A673 (cell line): Measurements from ENCODE around the gene NCOR1. TPM values are rescaled to one million over a fixed set of nuclear protein-coding genes. Genes with fewer than 3 reads are reported as not detected.
A peak's percentile ranks its signal among the peaks of the same experiment; 100 is the strongest.

Experiments
- BruUV-seq: library from RNA; stranded (reverse); fragments of 400-500 nt; replicated peaks from 2 replicates; lab custom pipeline; 2021; lab: Mats Ljungman, UMichigan
- CTCF ChIA-PET: fragments of 300-600 bp; sonication (Branson Sonifier 250); formaldehyde crosslinking; loops from one replicate; lab custom pipeline; 2022; ENCODE audit warnings: antibody characterized with exemption; lab: Charles Lee
- POLR2A ChIA-PET: fragments of 300-600 bp; sonication (Branson Sonifier 250); formaldehyde crosslinking; loops from one replicate; lab custom pipeline; 2022; ENCODE audit warnings: antibody characterized with exemption; ENCODE audit not compliant: low non-redundant PET; lab: Charles Lee
- DNase-seq: peaks from one replicate; pipeline ENCODE4 v3.0.0-alpha.2; 2015; ENCODE audit warnings: low spot score
- H3K27ac ChIP-seq: fragments of 200-600 bp; sonication (generic); 2 replicates; pipeline ENCODE4 v1.5.1; 2016; ENCODE audit warnings: mixed run types, low read depth, mild to moderate bottlenecking, mixed read lengths, antibody characterized with exemption, low read length; ENCODE audit not compliant: poor library complexity, severe bottlenecking
- H3K27me3 ChIP-seq: fragments of 200-600 bp; sonication (generic); replicated peaks from 2 replicates; pipeline ENCODE4 v1.6.1; 2017; ENCODE audit warnings: mixed run types, low read depth, mild to moderate bottlenecking, mixed read lengths, antibody characterized with exemption, low read length; ENCODE audit not compliant: insufficient read depth, poor library complexity
- H3K36me3 ChIP-seq: fragments of 200-600 bp; sonication (generic); 2 replicates; pipeline ENCODE4 v1.6.1; 2016; ENCODE audit warnings: mixed run types, mild to moderate bottlenecking, mixed read lengths, antibody characterized with exemption, low read length; ENCODE audit not compliant: insufficient read depth, poor library complexity, severe bottlenecking
- H3K4me1 ChIP-seq: fragments of 200-600 bp; sonication (generic); 2 replicates; pipeline ENCODE4 v1.6.1; 2017; ENCODE audit warnings: mixed run types, mild to moderate bottlenecking, mixed read lengths, antibody characterized with exemption, low read length; ENCODE audit not compliant: insufficient read depth, poor library complexity, severe bottlenecking
- H3K4me3 ChIP-seq: fragments of 200-600 bp; sonication (generic); 2 replicates; pipeline ENCODE4 v1.5.1; 2016; ENCODE audit warnings: low read depth, mixed run types, mild to moderate bottlenecking, mixed read lengths, low read length; ENCODE audit not compliant: poor library complexity, severe bottlenecking
- H3K9me3 ChIP-seq: fragments of 200-600 bp; sonication (generic); 2 replicates; pipeline ENCODE4 v1.6.1; 2016; ENCODE audit warnings: mixed run types, low read depth, mild to moderate bottlenecking, mixed read lengths, antibody characterized with exemption, low read length; ENCODE audit not compliant: poor library complexity, severe bottlenecking
- EZH2 ChIP-seq: fragments of 200-600 bp; sonication (generic); IDR thresholded peaks from 2 replicates; pipeline ENCODE4 v1.6.1; 2017; ENCODE audit warnings: borderline replicate concordance, low read depth, mild to moderate bottlenecking, mixed read lengths, antibody characterized with exemption, low read length; ENCODE audit not compliant: poor library complexity, severe bottlenecking
- intact Hi-C: fragments of 100-400 bp; cut with micrococcal nuclease; formaldehyde crosslinking; loops from one replicate; pipeline ENCODE4 v1.10.0; 2022; ENCODE audit not compliant: unreplicated experiment
- total RNA-seq: library from RNA; stranded (reverse); gene quantifications from 2 replicates; pipeline ENCODE4 v1.2.3, GENCODE V29; 2021
- TF ChIP-seq, protein P1 (sequence below): fragments of 300-800, 200-600 bp; sonication (generic); conservative IDR thresholded peaks from 2 replicates; pipeline ENCODE4 v1.5.1; 2017; ENCODE audit warnings: low read depth, mild to moderate bottlenecking, antibody characterized with exemption, low read length, moderate library complexity, mixed read lengths

Gene NCOR1
- total RNA-seq, 1 experiment from 2014 or later, result 150 TPM

DNA sequence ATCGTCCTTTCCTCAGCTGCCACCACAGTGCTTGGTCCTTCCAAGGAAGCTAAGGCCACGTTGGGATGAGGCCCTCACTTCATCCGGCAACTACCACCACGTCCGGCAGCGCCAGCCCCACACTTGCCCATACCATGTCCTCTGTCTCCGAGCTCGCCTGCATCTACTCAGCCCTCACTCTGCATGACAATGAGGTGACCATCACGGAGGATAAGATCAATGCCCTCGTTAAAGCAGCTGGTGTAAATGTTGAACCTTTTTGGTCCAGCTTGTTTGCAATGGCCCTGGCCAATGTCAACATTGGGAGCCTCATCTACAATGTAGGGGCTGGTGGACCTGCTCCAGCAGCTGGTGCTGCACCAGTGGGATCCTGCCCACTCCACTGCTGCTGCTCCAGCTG, 170.8 kb downstream of the NCOR1 start:
- Histone ChIP-seq H3K27me3 (no peaks in the 10 kb centered on the region), H3K4me3 (no peak overlapping the region), H3K36me3 (peaks cover 62% of the 10 kb centered on the region), H3K9me3 (no peaks in the 10 kb centered on the region), H3K4me1 (no peaks in the 10 kb centered on the region), H3K27ac (no peak overlapping the region)
- intact Hi-C loops, result no loop called here
- BruUV-seq, result no TSS peak
- ChIA-PET CTCF (no interaction called here), POLR2A (no interaction called here)
- no peak for TF ChIP-seq EZH2
- TF ChIP-seq, protein P1, sequence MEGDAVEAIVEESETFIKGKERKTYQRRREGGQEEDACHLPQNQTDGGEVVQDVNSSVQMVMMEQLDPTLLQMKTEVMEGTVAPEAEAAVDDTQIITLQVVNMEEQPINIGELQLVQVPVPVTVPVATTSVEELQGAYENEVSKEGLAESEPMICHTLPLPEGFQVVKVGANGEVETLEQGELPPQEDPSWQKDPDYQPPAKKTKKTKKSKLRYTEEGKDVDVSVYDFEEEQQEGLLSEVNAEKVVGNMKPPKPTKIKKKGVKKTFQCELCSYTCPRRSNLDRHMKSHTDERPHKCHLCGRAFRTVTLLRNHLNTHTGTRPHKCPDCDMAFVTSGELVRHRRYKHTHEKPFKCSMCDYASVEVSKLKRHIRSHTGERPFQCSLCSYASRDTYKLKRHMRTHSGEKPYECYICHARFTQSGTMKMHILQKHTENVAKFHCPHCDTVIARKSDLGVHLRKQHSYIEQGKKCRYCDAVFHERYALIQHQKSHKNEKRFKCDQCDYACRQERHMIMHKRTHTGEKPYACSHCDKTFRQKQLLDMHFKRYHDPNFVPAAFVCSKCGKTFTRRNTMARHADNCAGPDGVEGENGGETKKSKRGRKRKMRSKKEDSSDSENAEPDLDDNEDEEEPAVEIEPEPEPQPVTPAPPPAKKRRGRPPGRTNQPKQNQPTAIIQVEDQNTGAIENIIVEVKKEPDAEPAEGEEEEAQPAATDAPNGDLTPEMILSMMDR, result no peak
- DNase-seq, result no peak

GRCh38 chr17:16040710-16041251, 174.6 kb downstream of the NCOR1 start:
- DNase-seq, result no peak
- ChIA-PET CTCF (no interaction called here), POLR2A (no interaction called here)
- Histone ChIP-seq H3K27me3 (no peaks in the 10 kb centered on the region), H3K4me3 (no peak overlapping the region), H3K27ac (no peak overlapping the region), H3K9me3 (no peaks in the 10 kb centered on the region), H3K36me3 (peaks cover 64% of the 10 kb centered on the region), H3K4me1 (no peaks in the 10 kb centered on the region)
- intact Hi-C loops, result no loop called here
- TF ChIP-seq EZH2, result no peak
- TF ChIP-seq, protein P1, result no peak
- BruUV-seq, result no TSS peak

GRCh38 chr17:16037636-16038035, 177.7 kb downstream of the NCOR1 start:
- Histone ChIP-seq H3K9me3 (no peaks in the 10 kb centered on the region), H3K36me3 (peaks cover 73% of the 10 kb centered on the region), H3K4me3 (no peak overlapping the region), H3K27me3 (no peaks in the 10 kb centered on the region), H3K27ac (peak overlapping the region; percentile 10), H3K4me1 (no peaks in the 10 kb centered on the region)
- ChIA-PET POLR2A (no interaction called here), CTCF (no interaction called here)
- no peak for TF ChIP-seq EZH2
- BruUV-seq, result no TSS peak
- intact Hi-C loops, result no loop called here
- DNase-seq, result no peak

GRCh38 chr17:16036261-16036660, 179.1 kb downstream of the NCOR1 start:
- no peak overlapping the region for H3K27ac ChIP-seq
- H3K27me3 ChIP-seq, result no peaks in the 10 kb centered on the region
- no peak overlapping the region for H3K4me3 ChIP-seq
- no peaks in the 10 kb centered on the region for H3K4me1 ChIP-seq
- BruUV-seq, result no TSS peak
- no peaks in the 10 kb centered on the region for H3K9me3 ChIP-seq
- peaks cover 87% of the 10 kb centered on the region for H3K36me3 ChIP-seq
- TF ChIP-seq, protein P1, result no peak
- no peak for TF ChIP-seq EZH2
- ChIA-PET POLR2A (no interaction called here), CTCF (no interaction called here)
- no peak for DNase-seq
- intact Hi-C loops, result no loop called here
